ENCODE data around the gene LRRC9.
"Not testable (repeated sequence)": the region's sequence is repeated elsewhere in the genome, so short reads cannot be mapped to it uniquely, and the experiment has no call there.

The LRRC9 gene

DNA sequence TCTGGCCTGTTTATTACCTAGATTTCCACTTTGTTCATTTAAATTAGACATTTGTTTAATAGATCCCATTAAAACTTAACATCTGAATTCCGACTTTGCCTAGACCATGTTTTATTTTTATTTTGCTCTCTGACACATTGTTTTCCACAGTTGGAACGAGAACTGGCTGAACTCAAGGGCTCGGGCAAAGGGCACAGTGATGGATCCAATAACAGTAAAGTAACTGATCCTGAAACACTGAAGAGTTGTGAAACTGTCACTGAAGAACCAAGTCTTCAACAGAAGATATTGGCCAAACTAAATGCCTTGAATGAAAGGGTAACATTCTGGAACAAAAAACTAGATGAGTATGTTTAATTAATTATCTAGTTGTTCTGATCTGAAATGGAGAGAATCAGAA, 39.7 kb downstream of the LRRC9 start:
- DNase-seq = no peak

DNA sequence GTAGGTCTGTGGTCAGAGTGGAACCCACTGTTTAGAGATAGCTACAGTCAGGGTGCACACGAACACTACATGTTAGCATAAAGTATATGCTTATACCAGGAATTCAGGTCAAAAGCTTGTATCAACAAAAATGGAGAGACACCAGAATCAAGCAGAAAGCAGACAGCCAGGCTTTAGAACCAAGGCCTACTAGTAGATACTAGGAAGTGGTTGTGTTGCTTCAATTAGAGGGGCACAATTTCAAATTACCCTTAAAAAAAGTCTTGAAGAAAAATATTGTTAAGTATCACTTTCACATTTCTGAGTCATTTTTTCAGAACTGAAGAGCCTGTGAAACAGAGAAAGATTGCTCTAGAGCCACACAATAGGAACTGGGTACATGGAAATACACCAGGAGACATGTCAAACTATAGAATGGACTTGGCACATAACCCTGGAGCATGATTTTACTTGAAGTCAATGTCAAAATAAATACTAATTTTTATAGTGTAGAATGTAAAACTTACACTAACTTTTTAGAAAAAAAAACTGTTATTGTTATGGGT, 41.6 kb downstream of the LRRC9 start:
- no peak for DNase-seq

GRCh38 chr14:59964251-59965007, 44.5 kb downstream of the LRRC9 start:
- no peak for DNase-seq

DNA sequence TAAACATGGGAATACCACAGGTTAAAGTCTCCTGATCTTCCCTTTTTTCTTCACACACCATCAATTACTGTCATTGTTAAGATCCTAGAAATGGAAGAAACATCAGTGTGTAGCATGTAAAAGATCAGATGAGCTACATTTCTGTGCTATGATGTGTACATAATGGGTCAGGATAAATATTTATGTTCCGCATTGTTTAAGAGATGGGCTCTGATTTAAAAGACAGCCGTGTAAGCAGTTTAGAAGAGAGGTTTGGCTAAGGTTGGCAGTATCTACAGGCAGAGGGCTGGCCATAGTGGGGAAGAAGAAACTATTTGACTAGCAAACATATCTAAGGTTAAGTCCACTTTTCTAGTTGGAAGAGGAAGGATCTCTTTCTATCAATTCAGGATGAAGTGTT, 49.4 kb downstream of the LRRC9 start:
- no peak for DNase-seq

DNA sequence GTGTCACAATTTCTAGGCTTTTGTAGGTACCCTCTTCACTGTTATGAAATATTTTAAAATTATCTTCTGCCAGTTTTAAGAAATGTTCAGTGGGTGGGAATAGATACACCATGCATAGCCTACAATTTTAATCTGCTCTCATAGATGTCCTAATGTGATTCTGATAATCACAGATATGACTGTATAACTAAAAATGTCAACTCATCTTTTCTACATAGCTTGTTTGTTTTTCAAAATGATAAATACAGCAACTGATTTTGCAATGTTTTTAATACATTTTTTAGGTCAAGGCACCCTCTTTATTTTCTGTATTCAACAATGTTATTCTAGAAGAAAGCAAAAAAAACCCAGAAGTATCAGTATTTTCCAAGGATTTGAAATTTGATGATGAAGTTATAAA, 61.6 kb downstream of the LRRC9 start:
- DNase-seq = no peak

DNA sequence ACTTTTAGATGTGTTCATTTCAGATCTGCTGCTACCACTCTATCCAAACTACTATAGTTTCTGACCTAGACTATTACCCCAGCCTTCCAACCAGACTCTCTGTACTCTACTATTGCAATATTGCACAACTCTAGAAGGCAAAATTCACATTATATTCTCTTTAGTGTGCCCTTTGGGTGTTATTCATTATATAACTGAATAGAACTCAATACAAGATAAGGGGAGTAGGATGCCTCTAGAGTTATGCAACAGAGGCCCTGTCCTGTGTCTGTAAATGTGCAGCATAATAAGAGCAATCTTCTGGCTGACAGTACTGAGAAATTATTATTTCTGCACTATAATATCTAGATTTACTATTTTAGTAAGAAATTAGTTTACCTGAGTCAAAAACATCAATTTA, 63.1 kb downstream of the LRRC9 start:
- no peak for DNase-seq

GRCh38 chr14:59986556-59987059, 66.7 kb downstream of the LRRC9 start:
- DNase-seq = no peak

DNA sequence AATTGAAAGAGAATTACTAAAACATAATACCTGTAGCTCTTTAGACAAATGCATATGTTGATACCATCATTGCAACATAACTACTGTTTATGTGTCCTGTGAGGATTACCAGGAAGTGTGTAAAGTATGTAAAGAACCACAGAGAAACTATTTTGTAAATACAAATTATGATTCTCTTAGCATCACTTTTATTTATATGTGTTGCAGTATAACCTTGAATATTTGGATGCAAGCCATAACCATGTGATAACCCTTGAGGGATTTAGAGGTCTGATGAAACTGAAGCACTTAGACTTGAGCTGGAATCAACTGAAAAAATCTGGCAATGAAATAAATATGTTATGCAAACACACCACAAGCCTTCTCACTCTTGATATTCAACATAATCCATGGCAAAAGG, 77.5 kb downstream of the LRRC9 start:
- no peak for DNase-seq

GRCh38 chr14:59997966-59998365, 78.0 kb downstream of the LRRC9 start:
- DNase-seq = no peak

DNA sequence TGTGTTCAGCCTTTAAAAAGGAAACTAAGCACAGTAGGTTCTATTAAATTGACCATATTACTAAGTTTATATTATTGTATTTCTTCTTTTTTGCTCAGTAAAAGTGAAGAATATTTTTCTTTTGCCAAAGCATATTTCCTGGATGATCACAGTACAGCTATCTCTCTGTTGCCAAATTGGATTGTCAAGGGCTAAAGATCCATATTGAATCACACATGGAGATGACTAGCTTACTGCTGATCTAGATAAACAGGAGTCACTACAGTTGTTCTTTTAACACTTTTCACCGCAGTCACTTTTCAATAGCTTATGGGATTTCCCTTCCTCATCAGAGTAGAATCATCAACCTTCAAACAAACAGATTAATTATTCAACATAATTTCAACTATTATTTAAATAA, 78.6 kb downstream of the LRRC9 start:
- DNase-seq = no peak

- DNase-seq = no peak
Measured at GRCh38 chr14:60002819-60003492, 83.0 kb downstream of the LRRC9 start.

DNA sequence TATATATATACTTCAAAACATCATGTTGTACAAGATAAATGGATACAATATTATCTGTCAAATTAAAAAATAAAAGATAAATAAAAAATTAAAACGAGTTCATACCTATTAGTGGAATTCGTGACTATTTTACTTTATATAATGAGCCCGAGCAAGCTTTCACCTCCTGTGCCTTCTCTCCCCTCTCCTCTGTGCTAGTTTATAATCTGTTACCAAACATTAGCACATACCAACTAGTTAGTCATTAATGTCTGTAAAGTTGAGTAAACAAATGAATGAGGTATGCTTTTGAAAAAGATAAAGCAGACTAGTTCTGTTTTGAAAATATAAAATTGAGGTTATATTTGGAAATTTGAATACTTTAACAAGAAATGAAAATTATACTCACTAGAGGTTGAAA, 84.0 kb downstream of the LRRC9 start:
- DNase-seq = no peak

- DNase-seq = no peak
Measured at GRCh38 chr14:60008042-60008441, 88.1 kb downstream of the LRRC9 start.

DNA sequence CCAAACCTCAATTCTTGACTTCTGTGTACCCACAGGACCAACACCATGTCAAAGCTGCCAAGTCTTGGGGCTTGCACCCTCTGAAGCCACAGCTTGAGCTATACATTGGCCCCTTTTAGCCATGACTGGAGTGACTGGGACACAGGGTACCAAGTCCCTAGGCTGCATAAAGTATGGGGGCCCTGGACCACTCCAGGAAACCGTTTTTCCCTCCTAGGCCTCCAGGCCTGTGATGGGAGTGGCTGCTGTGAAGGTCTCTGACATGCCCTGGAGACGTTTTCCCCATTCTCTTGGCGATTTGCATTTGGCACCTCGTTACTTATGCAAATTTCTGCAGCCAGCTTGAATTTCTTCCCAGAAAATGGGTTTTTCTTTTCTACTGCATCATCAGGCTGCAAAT, 90.3 kb downstream of the LRRC9 start:
- not testable (repeated sequence) for DNase-seq

DNA sequence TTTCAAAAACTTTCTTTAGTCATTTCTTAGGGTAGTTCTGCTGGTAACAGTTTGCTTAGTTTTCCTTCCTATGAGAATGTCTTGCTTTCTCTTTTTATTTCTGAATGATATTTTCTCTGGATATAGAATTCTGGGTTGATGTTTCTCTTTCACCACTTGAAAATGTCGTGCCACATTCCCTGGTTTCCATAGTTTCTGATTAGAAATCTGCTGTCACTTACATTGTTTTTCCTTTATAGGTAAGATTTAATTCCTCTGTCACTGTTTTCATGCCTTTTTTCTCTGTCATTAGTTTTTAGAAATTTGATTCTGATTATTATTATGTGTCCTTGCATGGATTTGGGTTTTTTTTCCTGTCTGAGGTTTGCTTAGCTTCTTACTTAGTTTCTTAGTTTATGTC, 94.5 kb downstream of the LRRC9 start:
- no peak for DNase-seq

GRCh38 chr14:60021619-60022018, 101.7 kb downstream of the LRRC9 start:
- no peak for DNase-seq

DNA sequence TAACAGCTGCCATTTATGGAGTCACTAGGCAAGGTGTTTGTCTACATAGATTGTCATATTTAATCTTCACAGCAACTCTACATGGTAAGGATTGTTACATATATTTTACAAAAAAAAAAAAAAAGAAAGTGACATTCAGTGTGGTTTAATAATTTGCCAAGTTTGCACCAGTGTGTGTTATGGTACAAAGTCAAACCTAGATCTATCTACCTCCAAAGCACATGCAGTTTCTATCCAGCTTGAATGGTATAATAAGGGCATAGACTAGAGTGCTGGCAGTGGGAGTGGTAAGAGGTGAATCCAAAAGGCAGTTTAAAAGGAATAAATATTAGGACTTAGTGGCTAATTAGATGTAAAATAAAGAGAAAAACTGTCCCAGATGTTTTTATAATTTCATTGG, 105.6 kb downstream of the LRRC9 start:
- no peak for DNase-seq

GRCh38 chr14:60035177-60035576, 115.2 kb downstream of the LRRC9 start:
- DNase-seq = no peak

DNA sequence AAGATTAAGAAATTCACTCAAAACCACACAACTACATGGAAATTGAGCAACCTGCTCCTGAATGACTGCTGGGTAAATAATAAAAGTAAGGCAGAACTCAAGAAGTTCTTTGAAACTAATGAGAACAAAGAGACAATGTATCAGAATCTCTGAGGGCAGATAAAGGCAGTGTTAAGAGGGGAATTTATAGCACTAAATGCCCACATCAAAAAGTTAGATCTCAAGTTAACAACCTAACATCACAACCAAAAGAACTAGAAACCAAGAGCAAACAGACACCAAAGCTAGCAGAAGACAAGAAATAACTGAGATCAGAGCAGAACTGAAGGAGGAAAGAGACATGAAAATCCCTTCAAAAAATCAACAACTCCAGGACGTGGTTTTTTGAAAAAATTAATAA, 128.0 kb downstream of the LRRC9 start:
- not testable (repeated sequence) for DNase-seq

GRCh38 chr14:60051721-60052221, 131.8 kb downstream of the LRRC9 start:
- DNase-seq = no peak

GRCh38 chr14:60058087-60058486, 138.1 kb downstream of the LRRC9 start:
- DNase-seq = no peak

DNA sequence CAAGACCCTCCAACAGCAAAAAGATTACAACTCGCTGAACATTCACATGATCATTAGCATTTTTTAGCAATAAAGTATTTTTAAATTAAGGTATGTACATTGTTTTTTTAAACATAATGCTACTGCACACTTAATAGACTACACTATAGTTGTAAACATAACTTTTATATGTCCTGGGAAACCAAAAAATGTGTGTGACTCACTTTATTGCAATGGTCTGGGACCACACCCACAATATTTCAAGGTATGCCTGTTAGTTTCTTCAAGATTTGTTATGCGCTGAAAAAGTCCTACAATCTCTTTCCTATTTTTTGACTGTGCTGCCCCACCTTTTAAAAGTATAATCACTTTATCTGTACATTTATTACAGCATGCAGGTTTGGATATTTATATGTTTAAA, 141.4 kb downstream of the LRRC9 start:
- no peak for DNase-seq

- peak; percentile 14 for DNase-seq
Measured at GRCh38 chr14:60064491-60065072, 144.6 kb downstream of the LRRC9 start.

DNA sequence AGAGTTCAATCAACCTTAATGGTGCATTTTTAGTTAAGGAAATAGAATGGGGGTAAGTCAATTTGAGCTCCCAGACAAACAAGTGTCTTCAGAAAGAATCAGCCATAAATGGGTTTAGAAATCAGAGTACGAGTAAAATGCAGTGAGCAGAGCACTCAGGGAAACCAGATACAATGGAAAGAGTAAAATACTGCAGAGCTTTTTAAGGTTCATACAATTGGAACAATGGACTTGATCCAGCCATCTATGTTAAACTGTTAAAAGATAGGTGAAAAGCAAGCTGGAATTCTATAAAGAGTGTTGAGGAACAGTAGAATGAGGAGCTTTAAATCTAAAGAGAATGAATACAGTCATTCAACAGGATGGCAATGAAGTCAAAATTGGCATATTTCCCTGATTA, 147.9 kb downstream of the LRRC9 start:
- no peak for DNase-seq
